Measurements from ENCODE around the gene SLC18A2. TPM values are rescaled to one million over a fixed set of nuclear protein-coding genes. Genes with fewer than 3 reads are reported as not detected.

The SLC18A2 gene
- total and polyA plus RNA-seq, 10 of the 15 experiments (the other 5 are each of a cell fraction or from before 2014, with no cell fraction given): 0.06 to 1.1 (median 0.25) TPM; not detected in 5

GRCh38 chr10:117274509-117274908 is 33.6 kb downstream of the SLC18A2 start:
- Histone ChIP-seq H3K4me2 (ENCODE audit: control insufficient read depth, insufficient read depth) (no peak overlapping the region), H4K20me1 (ENCODE audit: control insufficient read depth, insufficient read depth) (no peaks in the 10 kb centered on the region), H3K36me3 (ENCODE audit: control insufficient read depth in 2 of 2, insufficient read depth in 2 of 2, low read length in 1 of 2) (no peaks in the 10 kb centered on the region), H3K79me2 (ENCODE audit: control insufficient read depth, insufficient read depth, low read length) (no peaks in the 10 kb centered on the region), H3K9me3 (replicated peaks; ENCODE audit: control insufficient read depth, insufficient read depth, low read length) (no peaks in the 10 kb centered on the region), H3K4me1 (ENCODE audit: control insufficient read depth, insufficient read depth, low read length) (no peaks in the 10 kb centered on the region), H3K27me3 (replicated peaks in 1 of 2; ENCODE audit: control insufficient read depth in 2 of 2, insufficient read depth in 2 of 2, low read length in 1 of 2) (no peaks in the 10 kb centered on the region), H3K9ac (ENCODE audit: control insufficient read depth, insufficient read depth, low read length) (no peak overlapping the region), H3K27ac (ENCODE audit: control insufficient read depth, insufficient read depth) (no peak overlapping the region), H3K4me3 (no peak overlapping the region), H2AFZ (ENCODE audit: control insufficient read depth, low read depth, low read length) (no peak overlapping the region)
- BruUV-seq (replicated peaks): no TSS peak
- no peak for ATAC-seq
- CTCF ChIA-PET: interaction anchor here (1.0 to 2.3 kb wide), 5 partner anchors 8 to 58 kb away, joined by 3 to 5 read pairs (median 4); no protein-coding TSS in a partner anchor
- RAD21 ChIA-PET (ENCODE audit: unreplicated experiment): no interaction called here
- no peak for FAIRE-seq
- WGBS (ENCODE audit: insufficient coverage, insufficient replicate concordance, low lambda C conversion rate, missing lambda C conversion rate): 99% methylated on average over 5 of the region's 5 CpGs
- intact Hi-C loops (cut with micrococcal nuclease; ENCODE audit: unreplicated experiment): no loop called here
- TF ChIP-seq RFX5 (IDR thresholded peaks at IDR 0.05; ENCODE audit: low read depth, low read length): no peak
- TF ChIP-seq, protein P1, sequence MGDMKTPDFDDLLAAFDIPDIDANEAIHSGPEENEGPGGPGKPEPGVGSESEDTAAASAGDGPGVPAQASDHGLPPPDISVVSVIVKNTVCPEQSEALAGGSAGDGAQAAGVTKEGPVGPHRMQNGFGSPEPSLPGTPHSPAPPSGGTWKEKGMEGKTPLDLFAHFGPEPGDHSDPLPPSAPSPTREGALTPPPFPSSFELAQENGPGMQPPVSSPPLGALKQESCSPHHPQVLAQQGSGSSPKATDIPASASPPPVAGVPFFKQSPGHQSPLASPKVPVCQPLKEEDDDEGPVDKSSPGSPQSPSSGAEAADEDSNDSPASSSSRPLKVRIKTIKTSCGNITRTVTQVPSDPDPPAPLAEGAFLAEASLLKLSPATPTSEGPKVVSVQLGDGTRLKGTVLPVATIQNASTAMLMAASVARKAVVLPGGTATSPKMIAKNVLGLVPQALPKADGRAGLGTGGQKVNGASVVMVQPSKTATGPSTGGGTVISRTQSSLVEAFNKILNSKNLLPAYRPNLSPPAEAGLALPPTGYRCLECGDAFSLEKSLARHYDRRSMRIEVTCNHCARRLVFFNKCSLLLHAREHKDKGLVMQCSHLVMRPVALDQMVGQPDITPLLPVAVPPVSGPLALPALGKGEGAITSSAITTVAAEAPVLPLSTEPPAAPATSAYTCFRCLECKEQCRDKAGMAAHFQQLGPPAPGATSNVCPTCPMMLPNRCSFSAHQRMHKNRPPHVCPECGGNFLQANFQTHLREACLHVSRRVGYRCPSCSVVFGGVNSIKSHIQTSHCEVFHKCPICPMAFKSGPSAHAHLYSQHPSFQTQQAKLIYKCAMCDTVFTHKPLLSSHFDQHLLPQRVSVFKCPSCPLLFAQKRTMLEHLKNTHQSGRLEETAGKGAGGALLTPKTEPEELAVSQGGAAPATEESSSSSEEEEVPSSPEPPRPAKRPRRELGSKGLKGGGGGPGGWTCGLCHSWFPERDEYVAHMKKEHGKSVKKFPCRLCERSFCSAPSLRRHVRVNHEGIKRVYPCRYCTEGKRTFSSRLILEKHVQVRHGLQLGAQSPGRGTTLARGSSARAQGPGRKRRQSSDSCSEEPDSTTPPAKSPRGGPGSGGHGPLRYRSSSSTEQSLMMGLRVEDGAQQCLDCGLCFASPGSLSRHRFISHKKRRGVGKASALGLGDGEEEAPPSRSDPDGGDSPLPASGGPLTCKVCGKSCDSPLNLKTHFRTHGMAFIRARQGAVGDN (IDR thresholded peaks at IDR 0.05): no peak
- TF ChIP-seq, protein P2, sequence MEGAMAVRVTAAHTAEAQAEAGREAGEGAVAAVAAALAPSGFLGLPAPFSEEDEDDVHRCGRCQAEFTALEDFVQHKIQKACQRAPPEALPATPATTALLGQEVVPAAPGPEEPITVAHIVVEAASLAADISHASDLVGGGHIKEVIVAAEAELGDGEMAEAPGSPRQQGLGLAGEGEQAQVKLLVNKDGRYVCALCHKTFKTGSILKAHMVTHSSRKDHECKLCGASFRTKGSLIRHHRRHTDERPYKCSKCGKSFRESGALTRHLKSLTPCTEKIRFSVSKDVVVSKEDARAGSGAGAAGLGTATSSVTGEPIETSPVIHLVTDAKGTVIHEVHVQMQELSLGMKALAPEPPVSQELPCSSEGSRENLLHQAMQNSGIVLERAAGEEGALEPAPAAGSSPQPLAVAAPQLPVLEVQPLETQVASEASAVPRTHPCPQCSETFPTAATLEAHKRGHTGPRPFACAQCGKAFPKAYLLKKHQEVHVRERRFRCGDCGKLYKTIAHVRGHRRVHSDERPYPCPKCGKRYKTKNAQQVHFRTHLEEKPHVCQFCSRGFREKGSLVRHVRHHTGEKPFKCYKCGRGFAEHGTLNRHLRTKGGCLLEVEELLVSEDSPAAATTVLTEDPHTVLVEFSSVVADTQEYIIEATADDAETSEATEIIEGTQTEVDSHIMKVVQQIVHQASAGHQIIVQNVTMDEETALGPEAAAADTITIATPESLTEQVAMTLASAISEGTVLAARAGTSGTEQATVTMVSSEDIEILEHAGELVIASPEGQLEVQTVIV (IDR thresholded peaks at IDR 0.05; ENCODE audit: borderline replicate concordance, partially characterized antibody): no peak
- TF ChIP-seq, protein P3, sequence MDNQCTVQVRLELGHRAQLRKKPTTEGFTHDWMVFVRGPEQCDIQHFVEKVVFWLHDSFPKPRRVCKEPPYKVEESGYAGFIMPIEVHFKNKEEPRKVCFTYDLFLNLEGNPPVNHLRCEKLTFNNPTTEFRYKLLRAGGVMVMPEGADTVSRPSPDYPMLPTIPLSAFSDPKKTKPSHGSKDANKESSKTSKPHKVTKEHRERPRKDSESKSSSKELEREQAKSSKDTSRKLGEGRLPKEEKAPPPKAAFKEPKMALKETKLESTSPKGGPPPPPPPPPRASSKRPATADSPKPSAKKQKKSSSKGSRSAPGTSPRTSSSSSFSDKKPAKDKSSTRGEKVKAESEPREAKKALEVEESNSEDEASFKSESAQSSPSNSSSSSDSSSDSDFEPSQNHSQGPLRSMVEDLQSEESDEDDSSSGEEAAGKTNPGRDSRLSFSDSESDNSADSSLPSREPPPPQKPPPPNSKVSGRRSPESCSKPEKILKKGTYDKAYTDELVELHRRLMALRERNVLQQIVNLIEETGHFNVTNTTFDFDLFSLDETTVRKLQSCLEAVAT (IDR thresholded peaks at IDR 0.05): no peak
- TF ChIP-seq, protein P4, sequence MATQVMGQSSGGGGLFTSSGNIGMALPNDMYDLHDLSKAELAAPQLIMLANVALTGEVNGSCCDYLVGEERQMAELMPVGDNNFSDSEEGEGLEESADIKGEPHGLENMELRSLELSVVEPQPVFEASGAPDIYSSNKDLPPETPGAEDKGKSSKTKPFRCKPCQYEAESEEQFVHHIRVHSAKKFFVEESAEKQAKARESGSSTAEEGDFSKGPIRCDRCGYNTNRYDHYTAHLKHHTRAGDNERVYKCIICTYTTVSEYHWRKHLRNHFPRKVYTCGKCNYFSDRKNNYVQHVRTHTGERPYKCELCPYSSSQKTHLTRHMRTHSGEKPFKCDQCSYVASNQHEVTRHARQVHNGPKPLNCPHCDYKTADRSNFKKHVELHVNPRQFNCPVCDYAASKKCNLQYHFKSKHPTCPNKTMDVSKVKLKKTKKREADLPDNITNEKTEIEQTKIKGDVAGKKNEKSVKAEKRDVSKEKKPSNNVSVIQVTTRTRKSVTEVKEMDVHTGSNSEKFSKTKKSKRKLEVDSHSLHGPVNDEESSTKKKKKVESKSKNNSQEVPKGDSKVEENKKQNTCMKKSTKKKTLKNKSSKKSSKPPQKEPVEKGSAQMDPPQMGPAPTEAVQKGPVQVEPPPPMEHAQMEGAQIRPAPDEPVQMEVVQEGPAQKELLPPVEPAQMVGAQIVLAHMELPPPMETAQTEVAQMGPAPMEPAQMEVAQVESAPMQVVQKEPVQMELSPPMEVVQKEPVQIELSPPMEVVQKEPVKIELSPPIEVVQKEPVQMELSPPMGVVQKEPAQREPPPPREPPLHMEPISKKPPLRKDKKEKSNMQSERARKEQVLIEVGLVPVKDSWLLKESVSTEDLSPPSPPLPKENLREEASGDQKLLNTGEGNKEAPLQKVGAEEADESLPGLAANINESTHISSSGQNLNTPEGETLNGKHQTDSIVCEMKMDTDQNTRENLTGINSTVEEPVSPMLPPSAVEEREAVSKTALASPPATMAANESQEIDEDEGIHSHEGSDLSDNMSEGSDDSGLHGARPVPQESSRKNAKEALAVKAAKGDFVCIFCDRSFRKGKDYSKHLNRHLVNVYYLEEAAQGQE (IDR thresholded peaks at IDR 0.05; ENCODE audit: low read depth, low read length): no peak
- DNase-seq (ENCODE audit: low read depth, low spot score): no peak
- SMC1A ChIA-PET (ENCODE audit: uncharacterized antibody, unreplicated experiment): interaction anchor here (1.2 kb wide), 1 partner anchor 11 kb away, joined by 3 read pairs; no protein-coding TSS in a partner anchor
- in situ Hi-C loops (cut with MboI): no loop called here
- POLR2A ChIA-PET: no interaction called here

All from GM12878 (cell line).